ENCODE data around the gene CISTR. TPM values are rescaled to one million over a fixed set of nuclear protein-coding genes. Genes with fewer than 3 reads are reported as not detected.

The CISTR gene
- not detected for total RNA-seq

- peak within 1 kb of the TSS; percentile 52 to 53 for H3K4me3 ChIP-seq
- peak within 1 kb of the TSS; percentile 17 to 55 for H3K27ac ChIP-seq
- H3K4me1 ChIP-seq = no peaks in the 10 kb centered on the region
- TF ChIP-seq CTCF (IDR thresholded peaks at IDR 0.05) (no peak), POLR2A (IDR thresholded peaks at IDR 0.05) (no peak)
- H3K9me3 ChIP-seq = no peaks in the 10 kb centered on the region
- no peaks in the 10 kb centered on the region for H3K27me3 ChIP-seq
- peak in 1 of 2 donors; percentile 39 for DNase-seq
- intact Hi-C loops (cut with DNase I; ENCODE audit: low total_unique reads) = no loop called here
- H3K36me3 ChIP-seq = no peaks in the 10 kb centered on the region
Measured at GRCh38 chr12:53751336-53752191, at the start of gene CISTR. Gene CISTR (minus strand): TSS chr12:53751979.

GRCh38 chr12:53798575-53798974 is 46.8 kb upstream of the CISTR start:
- Histone ChIP-seq H3K4me3 (no peak overlapping the region), H3K9me3 (no peaks in the 10 kb centered on the region), H3K27me3 (peaks cover 0 to 6% of the 10 kb centered on the region in 2 donors), H3K27ac (no peak overlapping the region), H3K36me3 (no peaks in the 10 kb centered on the region), H3K4me1 (no peaks in the 10 kb centered on the region)
- TF ChIP-seq POLR2A (IDR thresholded peaks at IDR 0.05) (no peak), CTCF (IDR thresholded peaks at IDR 0.05) (no peak)
- no peak for DNase-seq
- intact Hi-C loops (cut with DNase I; ENCODE audit: low total_unique reads) = no loop called here

GRCh38 chr12:53795927-53796326 is 44.1 kb upstream of the CISTR start:
- Histone ChIP-seq H3K4me1 (no peaks in the 10 kb centered on the region), H3K27me3 (no peaks in the 10 kb centered on the region), H3K9me3 (no peaks in the 10 kb centered on the region), H3K4me3 (no peak overlapping the region), H3K27ac (no peak overlapping the region), H3K36me3 (no peaks in the 10 kb centered on the region)
- intact Hi-C loops (cut with DNase I; ENCODE audit: low total_unique reads) = no loop called here
- DNase-seq = no peak
- TF ChIP-seq POLR2A (IDR thresholded peaks at IDR 0.05) (no peak), CTCF (IDR thresholded peaks at IDR 0.05) (no peak)

- Histone ChIP-seq H3K36me3 (no peaks in the 10 kb centered on the region), H3K4me1 (no peaks in the 10 kb centered on the region), H3K27ac (no peak overlapping the region), H3K27me3 (no peaks in the 10 kb centered on the region), H3K9me3 (no peaks in the 10 kb centered on the region), H3K4me3 (no peak overlapping the region)
- TF ChIP-seq CTCF (IDR thresholded peaks at IDR 0.05) = no peak
- TF ChIP-seq POLR2A (IDR thresholded peaks at IDR 0.05) = no peak
- intact Hi-C loops (cut with DNase I; ENCODE audit: low total_unique reads) = no loop called here
- DNase-seq = no peak
Measured at GRCh38 chr12:53793221-53793620, 41.4 kb upstream of the CISTR start.

- Histone ChIP-seq H3K4me3 (no peak overlapping the region), H3K4me1 (no peaks in the 10 kb centered on the region), H3K27me3 (no peaks in the 10 kb centered on the region), H3K27ac (no peak overlapping the region), H3K36me3 (no peaks in the 10 kb centered on the region), H3K9me3 (no peaks in the 10 kb centered on the region)
- no peak for DNase-seq
- TF ChIP-seq POLR2A (IDR thresholded peaks at IDR 0.05) (no peak), CTCF (IDR thresholded peaks at IDR 0.05) (peak in 1 of 4 experiments; percentile 29)
- intact Hi-C loops (cut with DNase I; ENCODE audit: low total_unique reads) = no loop called here
Measured at GRCh38 chr12:53791735-53792326, 40.1 kb upstream of the CISTR start.
